OCI-LY1 (cell line): ENCODE measurements around the gene TMEM234.

Experiments used
- H2AFZ ChIP-seq: fragments of 200-600 bp; sonication (generic), shearing (Covaris generic); 2 replicates; pipeline ENCODE4 v1.6.0; 2014; ENCODE audit warnings: antibody characterized with exemption, mild to moderate bottlenecking, low read length
- H3F3A ChIP-seq: fragments of 200-600 bp; sonication (generic), shearing (Covaris generic); 2 replicates; pipeline ENCODE4 v1.6.0; 2014; ENCODE audit warnings: mild to moderate bottlenecking, antibody characterized with exemption, low read length, moderate library complexity; ENCODE audit not compliant: insufficient read depth
- H3K27ac ChIP-seq: fragments of 200-600 bp; sonication (generic); 2 replicates; pipeline ENCODE4 v1.5.1; 2014; ENCODE audit warnings: low read length, mixed run types, mild to moderate bottlenecking, low read depth; ENCODE audit not compliant: poor library complexity, severe bottlenecking
- H3K27me3 ChIP-seq: fragments of 200-600 bp; sonication (generic); 2 replicates; pipeline ENCODE4 v1.6.0; 2014; ENCODE audit warnings: antibody characterized with exemption, mild to moderate bottlenecking, low read length, moderate library complexity; ENCODE audit not compliant: insufficient read depth
- H3K36me3 ChIP-seq: fragments of 200-600 bp; sonication (generic); 2 replicates; pipeline ENCODE4 v1.6.1; 2014; ENCODE audit warnings: mild to moderate bottlenecking, antibody characterized with exemption, low read length, moderate library complexity, mixed read lengths; ENCODE audit not compliant: insufficient read depth
- H3K4me1 ChIP-seq: fragments of 200-600 bp; sonication (generic); 2 replicates; pipeline ENCODE4 v1.5.1; 2014; ENCODE audit warnings: mild to moderate bottlenecking, low read length, moderate library complexity; ENCODE audit not compliant: insufficient read depth, severe bottlenecking
- H3K4me2 ChIP-seq: fragments of 200-600 bp; sonication (generic), shearing (Covaris generic); 2 replicates; pipeline ENCODE4 v1.6.1; 2014; ENCODE audit warnings: low read length
- H3K4me3 ChIP-seq: fragments of 200-600 bp; sonication (generic); 2 replicates; pipeline ENCODE4 v1.5.1; 2014; ENCODE audit warnings: low read length, low read depth, mild to moderate bottlenecking, mixed read lengths; ENCODE audit not compliant: poor library complexity, severe bottlenecking
- H3K79me2 ChIP-seq: fragments of 200-600 bp; shearing (Covaris generic); 2 replicates; pipeline ENCODE4 v1.6.1; 2016; ENCODE audit warnings: mixed run types, low read length, mixed read lengths; ENCODE audit not compliant: insufficient read depth
- H3K9ac ChIP-seq: fragments of 200-600 bp; sonication (generic), shearing (Covaris generic); 2 replicates; pipeline ENCODE4 v1.6.1; 2014; ENCODE audit warnings: mild to moderate bottlenecking, low read length, mixed read lengths
- H3K9me2 ChIP-seq: fragments of 200-600 bp; sonication (generic), shearing (Covaris generic); 2 replicates; pipeline ENCODE4 v1.6.1; 2014; ENCODE audit warnings: low read depth, mild to moderate bottlenecking, low read length, mixed read lengths
- H3K9me3 ChIP-seq: fragments of 200-600 bp; shearing (Covaris generic); 2 replicates; pipeline ENCODE4 v1.6.1; 2014; ENCODE audit warnings: low read length, mixed read lengths
- H4K20me1 ChIP-seq: fragments of 200-600 bp; sonication (generic), shearing (Covaris generic); 2 replicates; pipeline ENCODE4 v1.6.0; 2016; ENCODE audit warnings: mild to moderate bottlenecking, low read length; ENCODE audit not compliant: insufficient read depth
- EZH2 ChIP-seq: fragments of 200-600 bp; sonication (generic), shearing (Covaris generic); IDR thresholded peaks from 2 replicates; pipeline ENCODE4 v1.8.0; 2017; ENCODE audit warnings: borderline replicate concordance, mixed run types, mild to moderate bottlenecking, antibody characterized with exemption, low read length, moderate library complexity, mixed read lengths
- TF ChIP-seq, protein P1 (sequence below): fragments of 200-600 bp; sonication (generic), shearing (Covaris generic); IDR thresholded peaks from 2 replicates; pipeline ENCODE4 v1.5.1; 2017; ENCODE audit warnings: mild to moderate bottlenecking, antibody characterized with exemption, low read length, moderate library complexity, mixed read lengths

TMEM234 gene

DNA sequence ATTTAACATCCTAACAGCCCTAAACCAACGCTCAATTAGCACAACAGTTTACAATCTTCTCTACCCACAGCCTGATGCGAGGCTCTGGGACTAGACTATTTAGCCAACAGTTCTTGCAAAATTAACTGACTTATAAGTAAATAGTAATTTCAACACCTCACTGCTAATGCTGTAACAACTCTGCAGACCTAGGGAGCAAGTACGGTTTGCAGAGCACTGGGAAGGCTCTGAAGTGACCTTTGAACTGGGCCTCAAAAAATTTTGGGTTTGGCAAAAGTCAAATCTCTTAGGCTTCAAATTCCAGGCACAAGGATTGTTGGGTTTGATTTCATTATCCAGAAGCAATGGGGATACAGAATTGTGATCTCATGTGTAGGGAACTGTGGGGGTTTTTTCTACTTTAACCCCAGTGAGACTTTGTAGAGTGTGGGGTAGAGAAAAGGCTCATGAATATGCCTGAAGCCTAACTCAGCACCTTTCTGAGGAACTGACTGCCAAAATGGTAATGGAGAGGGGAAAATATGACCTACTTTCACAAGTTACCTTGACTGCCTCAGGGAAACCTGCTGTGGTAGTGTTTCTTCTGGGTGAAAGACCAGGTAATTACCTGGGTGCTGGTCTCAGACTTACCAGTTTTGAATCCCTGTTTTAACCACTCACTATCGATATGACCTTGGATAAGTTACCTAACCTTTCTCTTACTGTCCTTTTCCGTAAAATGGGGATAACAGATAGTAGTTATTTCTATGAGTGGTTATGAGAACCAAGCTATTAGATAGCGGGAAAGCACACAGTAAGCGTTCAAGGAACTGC lies 43.6 kb downstream of the TMEM234 start:
- no peaks in the 10 kb centered on the region for H3K27me3 ChIP-seq
- H3K4me2 ChIP-seq: peak overlapping the region; percentile 73
- no peaks in the 10 kb centered on the region for H3F3A ChIP-seq
- H3K9me3 ChIP-seq: no peaks in the 10 kb centered on the region
- H2AFZ ChIP-seq: no peak overlapping the region
- H3K9ac ChIP-seq: peak overlapping the region; percentile 87
- H3K9me2 ChIP-seq: no peaks in the 10 kb centered on the region
- peaks cover 41% of the 10 kb centered on the region for H3K36me3 ChIP-seq
- no peaks in the 10 kb centered on the region for H4K20me1 ChIP-seq
- H3K79me2 ChIP-seq: peaks cover 22% of the 10 kb centered on the region
- no peak for TF ChIP-seq EZH2
- peaks cover 25% of the 10 kb centered on the region for H3K4me1 ChIP-seq
- peak overlapping the region; percentile 68 for H3K27ac ChIP-seq
- peak overlapping the region; percentile 79 for H3K4me3 ChIP-seq

DNA sequence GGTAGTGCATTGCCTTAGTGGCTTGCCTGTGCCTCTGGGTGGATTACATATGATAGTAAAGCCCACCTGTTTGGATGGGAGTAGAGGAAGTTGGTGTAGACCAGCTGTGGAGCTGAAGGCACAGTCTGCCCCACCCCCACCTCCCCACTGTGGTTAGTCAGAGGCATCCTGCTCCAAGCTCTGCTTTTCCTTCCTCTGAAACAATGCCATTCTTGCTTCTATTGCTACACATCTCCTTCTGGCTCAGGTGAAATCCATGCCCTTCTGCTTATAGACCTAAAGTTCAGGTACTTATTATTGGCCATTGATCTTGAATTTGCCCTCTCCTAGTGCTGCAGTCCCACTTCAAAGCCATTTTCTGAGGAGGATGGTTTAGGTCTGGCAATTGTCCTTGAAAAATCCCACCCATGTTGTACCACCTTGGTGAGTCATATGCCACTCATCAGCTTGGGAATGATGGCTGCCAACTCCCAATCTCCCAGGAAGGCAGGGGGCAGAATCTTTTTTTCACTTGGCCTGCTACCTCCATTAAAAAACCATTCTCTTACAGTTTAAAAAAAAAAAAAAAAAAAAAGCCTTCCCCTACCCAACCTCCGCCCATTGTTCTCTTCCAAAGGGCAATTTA lies 49.4 kb downstream of the TMEM234 start:
- Histone ChIP-seq H3K4me3 (no peak overlapping the region), H2AFZ (no peak overlapping the region), H3K9me3 (no peaks in the 10 kb centered on the region), H3K36me3 (peaks cover 66% of the 10 kb centered on the region), H3K4me1 (no peaks in the 10 kb centered on the region), H4K20me1 (no peaks in the 10 kb centered on the region), H3K79me2 (no peaks in the 10 kb centered on the region), H3K27ac (no peak overlapping the region), H3F3A (no peaks in the 10 kb centered on the region), H3K9me2 (no peaks in the 10 kb centered on the region), H3K4me2 (no peak overlapping the region), H3K27me3 (no peaks in the 10 kb centered on the region), H3K9ac (no peak overlapping the region)
- no peak for TF ChIP-seq EZH2
- TF ChIP-seq, protein P1, sequence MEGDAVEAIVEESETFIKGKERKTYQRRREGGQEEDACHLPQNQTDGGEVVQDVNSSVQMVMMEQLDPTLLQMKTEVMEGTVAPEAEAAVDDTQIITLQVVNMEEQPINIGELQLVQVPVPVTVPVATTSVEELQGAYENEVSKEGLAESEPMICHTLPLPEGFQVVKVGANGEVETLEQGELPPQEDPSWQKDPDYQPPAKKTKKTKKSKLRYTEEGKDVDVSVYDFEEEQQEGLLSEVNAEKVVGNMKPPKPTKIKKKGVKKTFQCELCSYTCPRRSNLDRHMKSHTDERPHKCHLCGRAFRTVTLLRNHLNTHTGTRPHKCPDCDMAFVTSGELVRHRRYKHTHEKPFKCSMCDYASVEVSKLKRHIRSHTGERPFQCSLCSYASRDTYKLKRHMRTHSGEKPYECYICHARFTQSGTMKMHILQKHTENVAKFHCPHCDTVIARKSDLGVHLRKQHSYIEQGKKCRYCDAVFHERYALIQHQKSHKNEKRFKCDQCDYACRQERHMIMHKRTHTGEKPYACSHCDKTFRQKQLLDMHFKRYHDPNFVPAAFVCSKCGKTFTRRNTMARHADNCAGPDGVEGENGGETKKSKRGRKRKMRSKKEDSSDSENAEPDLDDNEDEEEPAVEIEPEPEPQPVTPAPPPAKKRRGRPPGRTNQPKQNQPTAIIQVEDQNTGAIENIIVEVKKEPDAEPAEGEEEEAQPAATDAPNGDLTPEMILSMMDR: no peak

DNA sequence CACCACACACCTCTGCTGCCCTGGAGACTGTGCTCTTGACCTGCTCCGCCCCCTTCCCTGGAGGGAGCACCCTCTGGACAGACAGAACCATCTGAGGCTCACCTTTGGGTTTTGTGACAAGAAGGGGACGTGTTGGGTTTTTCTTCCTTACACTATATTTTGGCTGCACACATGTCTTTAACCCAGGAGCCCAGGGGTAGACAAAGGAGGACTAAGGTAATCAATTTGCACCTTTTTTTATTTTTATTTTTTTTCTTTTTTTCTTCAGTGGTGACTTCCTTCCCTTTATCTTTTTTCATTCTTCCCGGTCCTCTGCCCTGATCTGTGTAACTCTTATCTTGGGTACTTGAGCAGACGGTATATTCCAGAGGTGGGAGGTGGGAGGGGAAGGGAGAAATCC lies 51.2 kb downstream of the TMEM234 start:
- H3K4me3 ChIP-seq: no peak overlapping the region
- no peaks in the 10 kb centered on the region for H3K9me2 ChIP-seq
- H3K9me3 ChIP-seq: no peaks in the 10 kb centered on the region
- H3K27ac ChIP-seq: no peak overlapping the region
- no peaks in the 10 kb centered on the region for H3K79me2 ChIP-seq
- no peak for TF ChIP-seq EZH2
- TF ChIP-seq, protein P1: no peak
- H3K4me1 ChIP-seq: no peaks in the 10 kb centered on the region
- H3K36me3 ChIP-seq: peaks cover 78% of the 10 kb centered on the region
- H3K4me2 ChIP-seq: no peak overlapping the region
- H3K9ac ChIP-seq: no peak overlapping the region
- no peak overlapping the region for H2AFZ ChIP-seq
- H4K20me1 ChIP-seq: no peaks in the 10 kb centered on the region
- no peaks in the 10 kb centered on the region for H3K27me3 ChIP-seq
- H3F3A ChIP-seq: no peaks in the 10 kb centered on the region
